Measurements from ENCODE around the gene PRRT2.
A peak's percentile ranks its signal among the peaks of the same experiment; 100 is the strongest.
"Not testable (repeated sequence)": the region's sequence is repeated elsewhere in the genome, so short reads cannot be mapped to it uniquely, and the experiment has no call there.

PRRT2 gene

GRCh38 chr16:29791845-29792807, 19.9 kb upstream of the PRRT2 start:
- no peak for TF ChIP-seq CTCF (IDR thresholded peaks at IDR 0.05; ENCODE audit: low read length, missing control alignments)
- DNase-seq (ENCODE audit: low read depth) = no peak
- H3K4me3 ChIP-seq (replicated peaks; ENCODE audit: low read depth, low read length) = peak overlapping the region; percentile 76

GRCh38 chr16:29793153-29793552, 18.8 kb upstream of the PRRT2 start:
- not testable (repeated sequence) for H3K4me3 ChIP-seq (replicated peaks; ENCODE audit: low read depth, low read length); DNase-seq (ENCODE audit: low read depth)

- TF ChIP-seq CTCF (IDR thresholded peaks at IDR 0.05; ENCODE audit: low read length, missing control alignments) = no peak
- DNase-seq (ENCODE audit: low read depth) = no peak
- no peak overlapping the region for H3K4me3 ChIP-seq (replicated peaks; ENCODE audit: low read depth, low read length)
These were observed 17.7 kb upstream of the PRRT2 start for GRCh38 chr16:29794231-29794710.

- TF ChIP-seq CTCF (IDR thresholded peaks at IDR 0.05; ENCODE audit: low read length, missing control alignments) = no peak
- DNase-seq (ENCODE audit: low read depth) = no peak
- no peak overlapping the region for H3K4me3 ChIP-seq (replicated peaks; ENCODE audit: low read depth, low read length)
These were observed 9.5 kb upstream of the PRRT2 start for GRCh38 chr16:29802416-29802935.

- TF ChIP-seq CTCF (IDR thresholded peaks at IDR 0.05; ENCODE audit: low read length, missing control alignments) = no peak
- no peak for DNase-seq (ENCODE audit: low read depth)
- H3K4me3 ChIP-seq (replicated peaks; ENCODE audit: low read depth, low read length) = no peak overlapping the region
These were observed 8.0 kb upstream of the PRRT2 start for GRCh38 chr16:29804020-29804419.

GRCh38 chr16:29804455-29805231, 7.3 kb upstream of the PRRT2 start:
- DNase-seq (ENCODE audit: low read depth) = no peak
- peak overlapping the region; percentile 91 for H3K4me3 ChIP-seq (replicated peaks; ENCODE audit: low read depth, low read length)
- TF ChIP-seq CTCF (IDR thresholded peaks at IDR 0.05; ENCODE audit: low read length, missing control alignments) = no peak
